Fibroblast of villous mesenchyme (primary cell): ENCODE measurements around the gene XRN2. TPM values are rescaled to one million over a fixed set of nuclear protein-coding genes. Genes with fewer than 3 reads are reported as not detected.

Source experiments
- DNase-seq: peaks from one replicate; pipeline ENCODE4 v3.0.0-alpha.2; 2010; ENCODE audit warnings: low read depth
- H3K4me3 ChIP-seq: 2 replicates; pipeline ENCODE4 v1.5.1; 2011; ENCODE audit warnings: low read depth, mild to moderate bottlenecking, low read length
- total RNA-seq: library from RNA; depleted of rRNA; stranded (reverse); fragments of >200 nt; gene quantifications from 2 replicates; pipeline ENCODE4 v1.2.3, GENCODE V29; 2012
- TF ChIP-seq, protein P1 (sequence below): IDR thresholded peaks from 2 replicates; pipeline ENCODE4 v1.5.1; 2012; ENCODE audit warnings: low read depth, mild to moderate bottlenecking, low read length; ENCODE audit not compliant: insufficient read depth

The XRN2 gene
- total RNA-seq, 1 donor: 90.2 TPM

DNA sequence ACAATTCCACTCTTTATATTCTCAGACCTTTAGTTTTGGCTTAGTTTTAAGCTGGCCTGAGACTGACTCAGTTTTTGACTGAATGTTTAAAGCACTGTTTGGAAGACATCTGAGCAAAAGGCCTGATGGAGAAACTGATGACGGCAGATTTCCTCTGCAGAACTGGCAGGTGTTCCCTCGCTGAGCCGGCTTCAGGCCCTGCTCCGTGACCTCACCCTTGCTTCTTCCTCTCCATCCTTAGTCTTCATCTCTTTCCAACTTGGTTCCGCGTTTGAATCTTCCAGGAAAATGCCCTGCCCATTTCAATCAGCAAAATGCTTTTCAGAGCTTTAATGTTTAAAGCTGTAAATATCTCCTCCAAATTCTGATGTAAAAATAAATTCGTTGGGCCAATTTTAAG is 87.6 kb downstream of the XRN2 start:
- no peak for DNase-seq
- H3K4me3 ChIP-seq: no peak overlapping the region
- TF ChIP-seq, protein P1, sequence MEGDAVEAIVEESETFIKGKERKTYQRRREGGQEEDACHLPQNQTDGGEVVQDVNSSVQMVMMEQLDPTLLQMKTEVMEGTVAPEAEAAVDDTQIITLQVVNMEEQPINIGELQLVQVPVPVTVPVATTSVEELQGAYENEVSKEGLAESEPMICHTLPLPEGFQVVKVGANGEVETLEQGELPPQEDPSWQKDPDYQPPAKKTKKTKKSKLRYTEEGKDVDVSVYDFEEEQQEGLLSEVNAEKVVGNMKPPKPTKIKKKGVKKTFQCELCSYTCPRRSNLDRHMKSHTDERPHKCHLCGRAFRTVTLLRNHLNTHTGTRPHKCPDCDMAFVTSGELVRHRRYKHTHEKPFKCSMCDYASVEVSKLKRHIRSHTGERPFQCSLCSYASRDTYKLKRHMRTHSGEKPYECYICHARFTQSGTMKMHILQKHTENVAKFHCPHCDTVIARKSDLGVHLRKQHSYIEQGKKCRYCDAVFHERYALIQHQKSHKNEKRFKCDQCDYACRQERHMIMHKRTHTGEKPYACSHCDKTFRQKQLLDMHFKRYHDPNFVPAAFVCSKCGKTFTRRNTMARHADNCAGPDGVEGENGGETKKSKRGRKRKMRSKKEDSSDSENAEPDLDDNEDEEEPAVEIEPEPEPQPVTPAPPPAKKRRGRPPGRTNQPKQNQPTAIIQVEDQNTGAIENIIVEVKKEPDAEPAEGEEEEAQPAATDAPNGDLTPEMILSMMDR: no peak

DNA sequence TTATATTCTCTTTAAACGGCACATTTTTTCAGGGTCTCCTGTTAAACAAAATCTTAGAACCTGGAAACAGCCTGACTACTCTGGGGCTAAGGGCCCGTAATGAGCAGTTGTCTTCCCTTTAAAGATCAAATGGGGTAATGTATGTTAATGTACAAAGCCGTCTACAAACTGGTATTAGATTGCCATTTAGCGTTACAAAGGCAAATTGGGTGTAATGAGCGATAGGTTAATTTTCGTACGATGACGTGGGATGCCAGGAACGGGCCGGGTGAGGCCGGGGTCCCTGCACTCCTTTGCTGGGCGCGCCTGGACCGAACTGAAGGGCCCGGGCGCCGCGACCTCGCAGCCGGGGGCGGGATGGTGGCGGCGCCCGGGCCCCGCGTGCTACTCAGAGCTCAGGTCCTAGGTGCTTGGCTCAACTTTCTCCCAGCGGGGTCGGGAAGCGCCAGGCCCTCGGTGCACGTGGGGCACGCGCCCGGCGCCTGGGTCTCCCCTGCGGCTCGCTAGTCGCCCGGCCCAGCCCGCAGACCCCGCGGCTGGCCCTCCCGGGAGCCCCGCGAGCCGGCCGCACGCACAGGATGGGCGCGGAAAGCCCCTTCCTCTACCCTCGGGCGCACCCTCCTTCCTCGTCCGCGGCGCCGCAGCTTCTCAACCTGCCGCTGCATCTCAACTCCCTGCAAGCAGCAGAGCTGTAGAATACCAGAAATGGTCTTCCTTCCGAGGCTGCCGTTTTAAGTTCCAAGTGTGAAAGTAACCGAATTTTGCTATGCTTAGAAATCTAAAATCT is 88.2 kb downstream of the XRN2 start:
- H3K4me3 ChIP-seq: no peak overlapping the region
- TF ChIP-seq, protein P1: no peak
- DNase-seq: no peak

DNA sequence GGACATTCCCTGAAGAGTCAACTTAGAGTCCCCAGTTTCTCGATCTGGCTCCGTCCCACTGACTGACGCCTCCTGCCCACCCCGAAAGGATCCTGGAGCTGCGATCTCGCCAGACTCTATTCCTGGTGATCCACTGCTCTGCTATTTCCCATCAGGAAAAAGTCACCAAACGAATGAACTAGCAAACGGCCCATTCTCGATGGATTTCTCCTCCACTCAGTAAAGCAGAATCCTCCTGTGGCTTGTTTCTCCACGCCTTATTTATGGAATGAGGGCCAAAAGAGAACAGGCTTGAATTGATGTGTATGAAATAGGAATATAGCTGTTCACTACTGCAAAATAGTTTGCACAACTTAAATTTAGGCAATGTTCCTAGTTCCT is 88.8 kb downstream of the XRN2 start:
- TF ChIP-seq, protein P1: no peak
- DNase-seq: no peak
- H3K4me3 ChIP-seq: no peak overlapping the region

DNA sequence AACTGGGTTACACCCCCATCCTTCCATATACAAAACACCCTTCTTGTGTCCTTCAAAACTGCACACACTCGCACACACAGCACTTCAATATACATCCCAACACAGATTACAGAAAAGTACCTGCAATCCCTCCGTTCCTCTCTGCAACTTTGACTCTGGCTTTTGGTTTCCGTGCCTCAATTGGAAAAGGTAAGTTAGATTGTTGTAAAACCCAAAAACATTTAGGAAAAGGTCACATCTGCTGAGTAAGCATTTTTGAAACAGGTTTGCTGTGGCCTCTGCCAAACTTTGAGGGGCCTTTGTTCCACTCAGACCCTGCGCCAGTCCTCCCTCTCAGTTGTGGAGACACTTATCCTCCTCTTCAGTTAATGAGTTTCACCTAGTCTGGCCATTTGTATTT is 90.0 kb downstream of the XRN2 start:
- H3K4me3 ChIP-seq: no peak overlapping the region
- no peak for DNase-seq
- TF ChIP-seq, protein P1: no peak

DNA sequence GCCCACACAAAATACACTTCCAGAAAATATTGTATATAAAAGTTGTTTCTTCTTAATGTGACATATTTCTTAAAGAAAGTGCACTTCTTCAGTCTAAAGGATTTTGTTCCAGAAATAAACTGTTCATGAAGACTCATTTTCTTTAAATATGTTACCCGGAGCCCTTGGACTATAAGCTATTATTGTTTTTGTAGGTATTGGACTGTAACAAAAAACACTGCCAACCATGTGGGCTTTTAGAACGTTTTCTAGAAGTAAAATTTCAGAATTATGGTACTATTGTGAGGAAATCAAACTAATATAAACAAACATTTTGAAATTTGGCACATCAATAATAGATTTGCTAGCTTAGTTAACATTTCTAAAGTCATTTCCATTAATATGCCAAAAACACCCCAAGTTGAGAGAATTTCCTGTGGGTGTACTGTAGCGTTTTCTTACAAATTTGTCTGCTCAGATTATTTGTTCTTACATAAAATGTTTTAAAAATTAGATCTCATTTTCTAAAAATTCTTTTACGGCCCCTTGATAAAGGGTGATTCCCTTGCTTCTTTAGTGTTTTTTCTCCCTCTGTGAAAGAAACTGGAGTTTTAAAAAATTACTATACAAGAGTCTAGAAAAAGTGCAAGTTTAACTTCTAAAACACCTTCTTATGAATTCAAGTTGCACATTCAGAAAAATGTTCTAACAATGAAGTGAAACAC is 90.8 kb downstream of the XRN2 start:
- TF ChIP-seq, protein P1: no peak
- H3K4me3 ChIP-seq: no peak overlapping the region
- no peak for DNase-seq

DNA sequence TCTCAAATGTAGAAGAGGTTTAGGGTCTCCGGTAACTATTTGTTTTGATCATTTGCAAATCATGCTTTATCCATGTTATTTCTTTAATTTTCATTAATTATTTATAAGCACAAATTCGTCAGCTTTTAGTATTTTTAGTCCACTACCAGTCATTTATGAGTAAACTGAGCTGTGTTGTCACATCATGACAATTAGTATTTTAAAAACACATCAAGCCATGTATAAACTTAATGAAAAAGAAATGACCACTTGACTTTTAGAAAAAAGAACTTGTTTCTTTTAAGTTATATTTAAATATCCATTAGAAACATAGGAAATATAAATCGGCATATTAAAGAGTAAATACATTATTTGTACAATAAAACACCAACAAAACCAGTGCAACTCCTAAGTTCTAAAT is 91.4 kb downstream of the XRN2 start:
- H3K4me3 ChIP-seq: no peak overlapping the region
- TF ChIP-seq, protein P1: no peak
- no peak for DNase-seq
